Liver (tissue), 9 donors: Measurements from ENCODE around the gene CLMN. TPM values are rescaled to one million over a fixed set of nuclear protein-coding genes. Genes with fewer than 3 reads are reported as not detected.

ENCODE experiments used
- DNase-seq: peaks from one replicate; pipeline ENCODE4 v3.0.0-alpha.2; 2017; ENCODE audit warnings: low spot score
- H3K27ac ChIP-seq, 2 donors: one replicate each; pipeline ENCODE4 v1.7.0; 2013; ENCODE audit warnings: inconsistent platforms in 2 of 2, low read length in 2 of 2, control low read depth in 1 of 2, low read depth in 1 of 2, mild to moderate bottlenecking in 1 of 2
- H3K27me3 ChIP-seq, 4 donors: one replicate each; pipeline versions ENCODE4 v1.6.1 to v1.7.0; 2013; ENCODE audit warnings: low read length in 3 of 4, inconsistent platforms in 1 of 4, mild to moderate bottlenecking in 1 of 4, moderate library complexity in 1 of 4; ENCODE audit not compliant: control insufficient read depth in 4 of 4, insufficient read depth in 4 of 4
- H3K36me3 ChIP-seq, 4 donors: one replicate each; pipeline versions ENCODE4 v1.6.1 to v1.7.0; 2013; ENCODE audit warnings: low read length in 3 of 4, mild to moderate bottlenecking in 3 of 4, low read depth in 1 of 4, moderate library complexity in 1 of 4; ENCODE audit not compliant: control insufficient read depth in 4 of 4, insufficient read depth in 3 of 4
- H3K4me1 ChIP-seq, 4 donors: one replicate each; pipeline versions ENCODE4 v1.6.1 to v1.7.0; 2013; ENCODE audit warnings: low read length in 3 of 4, mild to moderate bottlenecking in 3 of 4, moderate library complexity in 1 of 4; ENCODE audit not compliant: control insufficient read depth in 4 of 4, insufficient read depth in 4 of 4
- H3K4me3 ChIP-seq, 3 donors: one replicate each; pipeline versions ENCODE4 v1.6.1 to v1.7.0; 2013; ENCODE audit warnings: low read length in 3 of 3, control low read depth in 1 of 3, low read depth in 1 of 3, mild to moderate bottlenecking in 1 of 3
- H3K9ac ChIP-seq, 2 donors: one replicate each; pipeline ENCODE4 v1.7.0; 2013; ENCODE audit warnings: low read length in 2 of 2, mild to moderate bottlenecking in 2 of 2, moderate library complexity in 2 of 2, control low read depth in 1 of 2, low read depth in 1 of 2
- H3K9me3 ChIP-seq, 4 donors: one replicate each; pipeline versions ENCODE4 v1.6.1 to v1.7.0; 2013; ENCODE audit warnings: low read length in 3 of 4; ENCODE audit not compliant: control insufficient read depth in 4 of 4
- ATF3 ChIP-seq: IDR thresholded peaks from 2 replicates; pipeline ENCODE4 v1.6.1; 2016; ENCODE audit warnings: antibody characterized with exemption
- EGR1 ChIP-seq, 2 donors: IDR thresholded peaks; 2 replicates each; pipeline ENCODE4 v1.6.1; 2016 to 2018; ENCODE audit warnings: antibody characterized with exemption in 2 of 2, low read depth in 2 of 2
- FOXA2 ChIP-seq: IDR thresholded peaks from 2 replicates; pipeline ENCODE4 v1.6.1; 2016; ENCODE audit warnings: antibody characterized with exemption
- GABPA ChIP-seq, 2 donors: IDR thresholded peaks in 1 of 2; conservative IDR thresholded peaks in 1 of 2; 2 replicates each; pipeline ENCODE4 v1.6.1; 2016; ENCODE audit warnings: antibody characterized with exemption in 2 of 2, mild to moderate bottlenecking in 1 of 2, moderate library complexity in 1 of 2
- HNF4A ChIP-seq, 2 donors: conservative IDR thresholded peaks; 2 replicates each; pipeline ENCODE4 v1.6.1; 2016; ENCODE audit warnings: antibody characterized with exemption in 2 of 2, mild to moderate bottlenecking in 2 of 2
- JUND ChIP-seq, 2 donors: IDR thresholded peaks; 2 replicates each; pipeline ENCODE4 v1.6.1; 2016; ENCODE audit warnings: antibody characterized with exemption in 2 of 2
- MAX ChIP-seq: IDR thresholded peaks from 2 replicates; pipeline ENCODE4 v1.6.1; 2016; ENCODE audit warnings: antibody characterized with exemption
- RAD21 ChIP-seq, 2 donors: IDR thresholded peaks; 2 replicates each; pipeline ENCODE4 v1.6.1; 2016; ENCODE audit warnings: antibody characterized with exemption in 2 of 2, mild to moderate bottlenecking in 2 of 2
- RXRA ChIP-seq, 2 donors: IDR thresholded peaks; 2 replicates each; pipeline ENCODE4 v1.6.1; 2017 to 2018; ENCODE audit warnings: antibody characterized with exemption in 2 of 2, mild to moderate bottlenecking in 1 of 2
- SP1 ChIP-seq: IDR thresholded peaks from 2 replicates; pipeline ENCODE4 v1.6.1; 2018; ENCODE audit warnings: antibody characterized with exemption, mild to moderate bottlenecking
- YY1 ChIP-seq: IDR thresholded peaks from 2 replicates; pipeline ENCODE4 v1.6.1; 2016; ENCODE audit warnings: antibody characterized with exemption, mild to moderate bottlenecking
- WGBS: extraction: QIAGEN DNeasy Blood & Tissue Kit; methylation state at CpG from one replicate; pipeline ENCODE4 v1.1.7; 2013; 5-methylcytosine and 5-hydroxymethylcytosine counted together
- polyA plus RNA-seq, 2 donors: library from polyadenylated mRNA; stranded (reverse) in 1 of 2; unstranded in 1 of 2; fragments of 200-250 nt in 1 of 2; fragments of >200 nt in 1 of 2; fragmentation: Nextera tagmentation in 1 of 2; extraction: Ambion mirVana in 1 of 2; gene quantifications; one replicate each; pipeline versions ENCODE4 v1.2.1 to v1.2.3, GENCODE V29; 2013 to 2015
- total RNA-seq, 2 donors: library from RNA; depleted of rRNA; stranded (reverse); fragments of >200 nt; gene quantifications; one replicate each; pipeline ENCODE4 v1.2.3, GENCODE V29; 2014
- TF ChIP-seq, protein P1 (sequence below): IDR thresholded peaks from 2 replicates; pipeline ENCODE4 v1.6.1; 2016; ENCODE audit warnings: antibody characterized with exemption
- TF ChIP-seq, protein P2 (sequence below): fragments of 150-350 bp; IDR thresholded peaks from 2 replicates; pipeline ENCODE4 v1.5.1; 2017; ENCODE audit warnings: improper control_type of control experiment, low read depth, low read length; ENCODE audit not compliant: missing input control
- TF ChIP-seq, protein P3 (sequence below): IDR thresholded peaks from 2 replicates; pipeline ENCODE4 v1.6.1; 2016; ENCODE audit warnings: antibody characterized with exemption, mild to moderate bottlenecking
- donor health status: healthy.
- donor health status: healthy.
- donor health status: healthy.
- donor health status: healthy.
- donor health status: healthy.

The CLMN gene
- total and polyA plus RNA-seq, 4 donors = 6.0 to 41.1 (median 24.1) TPM

DNA sequence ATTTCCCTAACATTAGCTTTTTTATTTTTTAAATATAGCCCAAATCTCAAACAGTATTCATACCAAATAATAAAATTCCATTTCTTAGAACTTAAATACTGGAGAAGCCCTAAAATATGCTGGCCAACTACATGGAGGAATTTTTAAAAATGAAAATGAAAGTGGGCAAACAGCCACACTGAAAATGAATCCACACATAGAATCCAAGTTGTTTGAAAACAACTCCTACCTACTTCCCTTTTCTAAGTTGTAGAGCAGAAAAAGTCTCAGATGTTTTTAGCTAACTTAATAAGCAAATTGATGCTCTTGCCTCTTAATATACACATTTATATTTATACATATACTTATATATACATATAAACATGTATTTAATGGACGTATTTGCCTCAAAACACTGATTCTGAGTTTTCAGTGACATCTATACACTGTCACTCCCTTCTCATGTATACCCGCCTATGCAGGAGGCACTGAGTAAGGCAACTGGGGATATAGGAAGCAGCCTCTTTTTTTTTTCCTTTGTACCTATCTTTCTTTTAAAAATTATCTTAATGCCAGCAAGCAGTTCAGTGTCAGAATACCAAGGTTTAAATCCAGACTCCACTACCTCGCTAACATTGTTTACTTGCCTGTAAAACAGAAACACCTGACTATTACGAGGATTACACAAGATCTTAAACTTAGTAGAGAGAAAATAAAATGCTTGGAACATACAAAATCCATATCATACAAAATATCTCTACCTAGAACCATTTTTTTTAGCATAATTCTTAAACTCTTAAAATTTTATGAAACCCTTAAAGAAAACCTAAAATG lies 175.7 kb downstream of the CLMN start:
- Histone ChIP-seq H3K27me3 (no peaks in the 10 kb centered on the region), H3K9me3 (no peaks in the 10 kb centered on the region), H3K4me3 (peak overlapping the region in 2 of 3 donors; percentile 29 to 37), H3K9ac (peak overlapping the region; percentile 45 to 91), H3K36me3 (no peaks in the 10 kb centered on the region), H3K27ac (peak overlapping the region; percentile 67 to 73), H3K4me1 (peaks cover 7 to 34% (median 18%) of the 10 kb centered on the region in 4 donors)
- 29% methylated on average over 4 of the region's 4 CpGs for WGBS
- TF ChIP-seq HNF4A (conservative IDR thresholded peaks at IDR 0.05) = peak in 1 of 2 donors; percentile 11
- TF ChIP-seq, protein P1, sequence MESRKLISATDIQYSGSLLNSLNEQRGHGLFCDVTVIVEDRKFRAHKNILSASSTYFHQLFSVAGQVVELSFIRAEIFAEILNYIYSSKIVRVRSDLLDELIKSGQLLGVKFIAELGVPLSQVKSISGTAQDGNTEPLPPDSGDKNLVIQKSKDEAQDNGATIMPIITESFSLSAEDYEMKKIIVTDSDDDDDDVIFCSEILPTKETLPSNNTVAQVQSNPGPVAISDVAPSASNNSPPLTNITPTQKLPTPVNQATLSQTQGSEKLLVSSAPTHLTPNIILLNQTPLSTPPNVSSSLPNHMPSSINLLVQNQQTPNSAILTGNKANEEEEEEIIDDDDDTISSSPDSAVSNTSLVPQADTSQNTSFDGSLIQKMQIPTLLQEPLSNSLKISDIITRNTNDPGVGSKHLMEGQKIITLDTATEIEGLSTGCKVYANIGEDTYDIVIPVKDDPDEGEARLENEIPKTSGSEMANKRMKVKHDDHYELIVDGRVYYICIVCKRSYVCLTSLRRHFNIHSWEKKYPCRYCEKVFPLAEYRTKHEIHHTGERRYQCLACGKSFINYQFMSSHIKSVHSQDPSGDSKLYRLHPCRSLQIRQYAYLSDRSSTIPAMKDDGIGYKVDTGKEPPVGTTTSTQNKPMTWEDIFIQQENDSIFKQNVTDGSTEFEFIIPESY = no peak
- DNase-seq = no peak

GRCh38 chr14:95142208-95142607 lies 177.5 kb downstream of the CLMN start:
- TF ChIP-seq EGR1 (IDR thresholded peaks at IDR 0.05; ENCODE audit: low read depth in 2 of 2) (no peak), HNF4A (conservative IDR thresholded peaks at IDR 0.05) (no peak), ATF3 (no peak), GABPA (IDR thresholded peaks at IDR 0.05 in 1 of 2, conservative IDR thresholded peaks at IDR 0.05 in 1 of 2) (no peak), MAX (no peak), RAD21 (IDR thresholded peaks at IDR 0.05) (no peak), FOXA2 (no peak), RXRA (IDR thresholded peaks at IDR 0.05) (no peak), YY1 (no peak), JUND (IDR thresholded peaks at IDR 0.05) (no peak), SP1 (no peak)
- TF ChIP-seq, protein P2, sequence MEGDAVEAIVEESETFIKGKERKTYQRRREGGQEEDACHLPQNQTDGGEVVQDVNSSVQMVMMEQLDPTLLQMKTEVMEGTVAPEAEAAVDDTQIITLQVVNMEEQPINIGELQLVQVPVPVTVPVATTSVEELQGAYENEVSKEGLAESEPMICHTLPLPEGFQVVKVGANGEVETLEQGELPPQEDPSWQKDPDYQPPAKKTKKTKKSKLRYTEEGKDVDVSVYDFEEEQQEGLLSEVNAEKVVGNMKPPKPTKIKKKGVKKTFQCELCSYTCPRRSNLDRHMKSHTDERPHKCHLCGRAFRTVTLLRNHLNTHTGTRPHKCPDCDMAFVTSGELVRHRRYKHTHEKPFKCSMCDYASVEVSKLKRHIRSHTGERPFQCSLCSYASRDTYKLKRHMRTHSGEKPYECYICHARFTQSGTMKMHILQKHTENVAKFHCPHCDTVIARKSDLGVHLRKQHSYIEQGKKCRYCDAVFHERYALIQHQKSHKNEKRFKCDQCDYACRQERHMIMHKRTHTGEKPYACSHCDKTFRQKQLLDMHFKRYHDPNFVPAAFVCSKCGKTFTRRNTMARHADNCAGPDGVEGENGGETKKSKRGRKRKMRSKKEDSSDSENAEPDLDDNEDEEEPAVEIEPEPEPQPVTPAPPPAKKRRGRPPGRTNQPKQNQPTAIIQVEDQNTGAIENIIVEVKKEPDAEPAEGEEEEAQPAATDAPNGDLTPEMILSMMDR = no peak
- TF ChIP-seq, protein P3, sequence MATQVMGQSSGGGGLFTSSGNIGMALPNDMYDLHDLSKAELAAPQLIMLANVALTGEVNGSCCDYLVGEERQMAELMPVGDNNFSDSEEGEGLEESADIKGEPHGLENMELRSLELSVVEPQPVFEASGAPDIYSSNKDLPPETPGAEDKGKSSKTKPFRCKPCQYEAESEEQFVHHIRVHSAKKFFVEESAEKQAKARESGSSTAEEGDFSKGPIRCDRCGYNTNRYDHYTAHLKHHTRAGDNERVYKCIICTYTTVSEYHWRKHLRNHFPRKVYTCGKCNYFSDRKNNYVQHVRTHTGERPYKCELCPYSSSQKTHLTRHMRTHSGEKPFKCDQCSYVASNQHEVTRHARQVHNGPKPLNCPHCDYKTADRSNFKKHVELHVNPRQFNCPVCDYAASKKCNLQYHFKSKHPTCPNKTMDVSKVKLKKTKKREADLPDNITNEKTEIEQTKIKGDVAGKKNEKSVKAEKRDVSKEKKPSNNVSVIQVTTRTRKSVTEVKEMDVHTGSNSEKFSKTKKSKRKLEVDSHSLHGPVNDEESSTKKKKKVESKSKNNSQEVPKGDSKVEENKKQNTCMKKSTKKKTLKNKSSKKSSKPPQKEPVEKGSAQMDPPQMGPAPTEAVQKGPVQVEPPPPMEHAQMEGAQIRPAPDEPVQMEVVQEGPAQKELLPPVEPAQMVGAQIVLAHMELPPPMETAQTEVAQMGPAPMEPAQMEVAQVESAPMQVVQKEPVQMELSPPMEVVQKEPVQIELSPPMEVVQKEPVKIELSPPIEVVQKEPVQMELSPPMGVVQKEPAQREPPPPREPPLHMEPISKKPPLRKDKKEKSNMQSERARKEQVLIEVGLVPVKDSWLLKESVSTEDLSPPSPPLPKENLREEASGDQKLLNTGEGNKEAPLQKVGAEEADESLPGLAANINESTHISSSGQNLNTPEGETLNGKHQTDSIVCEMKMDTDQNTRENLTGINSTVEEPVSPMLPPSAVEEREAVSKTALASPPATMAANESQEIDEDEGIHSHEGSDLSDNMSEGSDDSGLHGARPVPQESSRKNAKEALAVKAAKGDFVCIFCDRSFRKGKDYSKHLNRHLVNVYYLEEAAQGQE = no peak
- TF ChIP-seq, protein P1 = no peak

More at GRCh38 chr14:95142208-95142607, 177.5 kb downstream of the CLMN start:
- WGBS = 98% methylated on average over 2 of the region's 2 CpGs
- no peak overlapping the region for H3K9ac ChIP-seq
- no peak for DNase-seq
- H3K36me3 ChIP-seq = no peaks in the 10 kb centered on the region
- no peak overlapping the region for H3K4me3 ChIP-seq
- no peak overlapping the region for H3K27ac ChIP-seq
- no peaks in the 10 kb centered on the region for H3K27me3 ChIP-seq
- H3K9me3 ChIP-seq = no peaks in the 10 kb centered on the region
- H3K4me1 ChIP-seq = peaks cover 8 to 34% (median 18%) of the 10 kb centered on the region in 4 donors
